DND-41 (cell line): ENCODE results near the gene RHOBTB3.
A peak's percentile ranks its signal among the peaks of the same experiment; 100 is the strongest.
"Not testable (repeated sequence)": the region's sequence is repeated elsewhere in the genome, so short reads cannot be mapped to it uniquely, and the experiment has no call there.

Experiments used
- ATAC-seq: fragments of 200-7000 bp; cut with Tn5 transposase; 3 replicates; pipeline ENCODE4 v1.9.1; 2021; ENCODE audit warnings: low read depth; ENCODE audit not compliant: insufficient read depth
- DNase-seq: peaks from one replicate; pipeline ENCODE4 v3.0.0-alpha.2; 2020
- H2AFZ ChIP-seq: 2 replicates; pipeline ENCODE4 v1.6.0; 2012; ENCODE audit warnings: low read depth, low read length
- H3K27ac ChIP-seq: 2 replicates; pipeline ENCODE4 v1.5.1; 2012; ENCODE audit warnings: low read length, inconsistent platforms
- H3K27me3 ChIP-seq: fragments of 200-600 bp; sonication (generic); 2 replicates; pipeline ENCODE4 v1.6.0; 2012; ENCODE audit warnings: low read length, mild to moderate bottlenecking, inconsistent platforms; ENCODE audit not compliant: insufficient read depth, poor library complexity
- H3K36me3 ChIP-seq: 2 replicates; pipeline ENCODE4 v1.5.1; 2012; ENCODE audit warnings: low read length, inconsistent platforms; ENCODE audit not compliant: insufficient read depth
- H3K4me1 ChIP-seq: 2 replicates; pipeline ENCODE4 v1.5.1; 2012; ENCODE audit warnings: mild to moderate bottlenecking, low read length; ENCODE audit not compliant: insufficient read depth
- H3K4me2 ChIP-seq: 2 replicates; pipeline ENCODE4 v1.6.0; 2012; ENCODE audit warnings: mild to moderate bottlenecking, moderate library complexity, low read length, inconsistent platforms; ENCODE audit not compliant: insufficient read depth
- H3K4me3 ChIP-seq, 2 experiments: fragments of 200-600 bp in 1 of 2; shearing (Covaris generic) in 1 of 2; 2 replicates each; pipeline ENCODE4 v1.5.1; 2012 to 2016; ENCODE audit warnings: inconsistent platforms in 2 of 2, low read length in 2 of 2, mild to moderate bottlenecking in 2 of 2, low read depth in 1 of 2, moderate library complexity in 1 of 2
- H3K79me2 ChIP-seq: 2 replicates; pipeline ENCODE4 v1.6.0; 2012; ENCODE audit warnings: low read length, inconsistent platforms; ENCODE audit not compliant: insufficient read depth
- H3K9ac ChIP-seq: 2 replicates; pipeline ENCODE4 v1.6.0; 2012; ENCODE audit warnings: low read depth, mild to moderate bottlenecking, inconsistent platforms, low read length, moderate library complexity
- H3K9me3 ChIP-seq: 2 replicates; pipeline ENCODE4 v1.5.1; 2012; ENCODE audit warnings: low read length, moderate library complexity, mild to moderate bottlenecking, inconsistent platforms; ENCODE audit not compliant: insufficient read depth, severe bottlenecking
- H4K20me1 ChIP-seq: 2 replicates; pipeline ENCODE4 v1.6.0; 2012; ENCODE audit warnings: low read length; ENCODE audit not compliant: insufficient read depth
- CTCF ChIP-seq: IDR thresholded peaks from 2 replicates; pipeline ENCODE4 v1.5.1; 2012; ENCODE audit warnings: borderline replicate concordance, low read length, moderate library complexity, mild to moderate bottlenecking; ENCODE audit not compliant: poor library complexity, severe bottlenecking; ENCODE audit errors: extremely low read depth
- EZH2 ChIP-seq: IDR thresholded peaks from 3 replicates; pipeline ENCODE4 v1.6.1; 2012; ENCODE audit warnings: borderline replicate concordance, low read depth, mild to moderate bottlenecking, moderate library complexity, low read length, inconsistent platforms; ENCODE audit not compliant: severe bottlenecking

The RHOBTB3 gene

GRCh38 chr5:95832664-95833063 lies 101.5 kb downstream of the RHOBTB3 start:
- no peak overlapping the region for H2AFZ ChIP-seq
- peak overlapping the region; percentile 94; the same call in 1 of the 2 replicates for H3K4me2 ChIP-seq

GRCh38 chr5:95835682-95836385 lies 104.7 kb downstream of the RHOBTB3 start:
- Histone ChIP-seq H3K9me3 (no peaks in the 10 kb centered on the region), H3K79me2 (peaks cover 5% of the 10 kb centered on the region), H4K20me1 (no peaks in the 10 kb centered on the region), H3K27me3 (no peaks in the 10 kb centered on the region), H3K27ac (peak overlapping the region; percentile 96), H3K9ac (peak overlapping the region; percentile 79), H3K4me3 (peak overlapping the region; percentile 43 to 70; a peak in 3 of 4 replicates), H3K4me2 (peak overlapping the region; percentile 94), H3K36me3 (no peaks in the 10 kb centered on the region), H3K4me1 (peaks cover 46% of the 10 kb centered on the region), H2AFZ (peak overlapping the region; percentile 78)
- TF ChIP-seq EZH2 (no peak), CTCF (no peak)
- ATAC-seq: no peak; the same call in 2 of the 3 replicates
- peak; percentile 44 for DNase-seq

More at GRCh38 chr5:95832664-95833063, 101.5 kb downstream of the RHOBTB3 start:
- ATAC-seq (no peak), DNase-seq (no peak)
- H3K79me2 ChIP-seq: peaks cover 5% of the 10 kb centered on the region
- no peak for TF ChIP-seq EZH2
- no peak for TF ChIP-seq CTCF
- peak overlapping the region; percentile 41; the same call in 1 of the 2 replicates for H3K27ac ChIP-seq
- H4K20me1 ChIP-seq: no peaks in the 10 kb centered on the region
- no peak overlapping the region for H3K9ac ChIP-seq
- no peak overlapping the region for H3K4me3 ChIP-seq
- no peaks in the 10 kb centered on the region for H3K9me3 ChIP-seq
- H3K36me3 ChIP-seq: no peaks in the 10 kb centered on the region
- H3K4me1 ChIP-seq: peaks cover 51% of the 10 kb centered on the region
- no peaks in the 10 kb centered on the region for H3K27me3 ChIP-seq

- Histone ChIP-seq H3K9ac (peak overlapping the region; percentile 79), H3K79me2 (peaks cover 5% of the 10 kb centered on the region), H3K4me2 (peak overlapping the region; percentile 94), H3K9me3 (no peaks in the 10 kb centered on the region), H3K4me3 (peak overlapping the region in 1 of 2 experiments; percentile 70; a peak in 1 of 4 replicates), H2AFZ (peak overlapping the region; percentile 78), H4K20me1 (no peaks in the 10 kb centered on the region), H3K27me3 (no peaks in the 10 kb centered on the region), H3K27ac (peak overlapping the region; percentile 96), H3K36me3 (no peaks in the 10 kb centered on the region), H3K4me1 (peaks cover 46% of the 10 kb centered on the region)
- ATAC-seq (no peak), DNase-seq (no peak)
- TF ChIP-seq EZH2: no peak
- no peak for TF ChIP-seq CTCF
Observed at GRCh38 chr5:95836544-95836943, 105.4 kb downstream of the RHOBTB3 start.

- H3K4me3 ChIP-seq, H4K20me1 ChIP-seq, DNase-seq, H3K9ac ChIP-seq, H3K36me3 ChIP-seq, H3K27ac ChIP-seq, H2AFZ ChIP-seq, ATAC-seq, H3K9me3 ChIP-seq, H3K27me3 ChIP-seq, H3K79me2 ChIP-seq, H3K4me2 ChIP-seq: not testable (repeated sequence)
- peaks cover 44% of the 10 kb centered on the region for H3K4me1 ChIP-seq
Observed at GRCh38 chr5:95836971-95837370, 105.8 kb downstream of the RHOBTB3 start.
